CD4-positive, CD25-positive, alpha-beta regulatory T cell (primary cell): Measurements from ENCODE around the gene MVD. TPM values are rescaled to one million over a fixed set of nuclear protein-coding genes. Genes with fewer than 3 reads are reported as not detected.

Source experiments
- ATAC-seq, 2 donors: fragments of 150-1000 bp; cut with Tn5 transposase; one replicate each; pipeline ENCODE4 v1.10.0; 2021; ENCODE audit warnings: low read depth in 2 of 2, moderate number of reproducible peaks in 2 of 2, moderate library complexity in 1 of 2
- DNase-seq, 3 donors: peaks; one replicate each; pipeline versions ENCODE4 v3.0.0 to v3.0.0-alpha.2; 2012 to 2022; ENCODE audit warnings: mixed read lengths in 1 of 3
- H3K27ac ChIP-seq: one replicate; pipeline ENCODE4 v1.7.0; 2013; ENCODE audit warnings: mild to moderate bottlenecking, low read length; ENCODE audit not compliant: insufficient read depth, poor library complexity, severe bottlenecking
- H3K27me3 ChIP-seq: one replicate; pipeline ENCODE4 v1.7.0; 2013; ENCODE audit warnings: low read length; ENCODE audit not compliant: control insufficient read depth, insufficient read depth
- H3K36me3 ChIP-seq: one replicate; pipeline ENCODE4 v1.7.0; 2013; ENCODE audit warnings: mild to moderate bottlenecking, low read length, moderate library complexity; ENCODE audit not compliant: control insufficient read depth, insufficient read depth
- H3K4me1 ChIP-seq: 2 replicates; pipeline ENCODE4 v1.7.0; 2013; ENCODE audit warnings: mild to moderate bottlenecking, low read length; ENCODE audit not compliant: insufficient read depth, control insufficient read depth, poor library complexity, severe bottlenecking
- H3K4me3 ChIP-seq: one replicate; pipeline ENCODE4 v1.7.0; 2013; ENCODE audit warnings: low read depth, mild to moderate bottlenecking, low read length, moderate library complexity
- H3K9me3 ChIP-seq, 2 experiments: 1 replicate in 1 of 2; 2 replicates in 1 of 2; pipeline ENCODE4 v1.7.0; 2013; ENCODE audit warnings: low read length in 2 of 2, mild to moderate bottlenecking in 1 of 2, moderate library complexity in 1 of 2; ENCODE audit not compliant: control insufficient read depth in 2 of 2
- H3K27ac Mint-ChIP-seq, 3 donors: one replicate each; pipeline ENCODE4 v1.8.0; 2020 to 2022; ENCODE audit warnings: mild to moderate bottlenecking in 3 of 3, mixed read lengths in 3 of 3, moderate library complexity in 2 of 3
- H3K27me3 Mint-ChIP-seq: one replicate; pipeline ENCODE4 v1.8.0; 2022; ENCODE audit warnings: mild to moderate bottlenecking, mixed read lengths
- H3K36me3 Mint-ChIP-seq: one replicate; pipeline ENCODE4 v1.8.0; 2020; ENCODE audit warnings: mixed read lengths
- H3K4me1 Mint-ChIP-seq, 4 donors: one replicate each; pipeline ENCODE4 v1.8.0; 2020 to 2022; ENCODE audit warnings: mixed read lengths in 4 of 4, mild to moderate bottlenecking in 1 of 4
- H3K4me3 Mint-ChIP-seq, 4 donors: one replicate each; pipeline ENCODE4 v1.8.0; 2020 to 2022; ENCODE audit warnings: mild to moderate bottlenecking in 4 of 4, mixed read lengths in 4 of 4, moderate library complexity in 3 of 4
- H3K9me3 Mint-ChIP-seq, 7 donors: one replicate each; pipeline ENCODE4 v1.8.0; 2020 to 2022; ENCODE audit warnings: mixed read lengths in 7 of 7, mild to moderate bottlenecking in 3 of 7, moderate library complexity in 2 of 7
- polyA plus RNA-seq, 4 donors: library from polyadenylated mRNA; unstranded; fragments of 300-500 nt; fragmentation: Illumina TruSeq; gene quantifications; one replicate each; pipeline ENCODE4 v1.2.3, GENCODE V29; 2021
- total RNA-seq: library from RNA; stranded (reverse); gene quantifications from one replicate; pipeline ENCODE4 v1.2.3, GENCODE V29; 2022

Gene MVD
- total and polyA plus RNA-seq, 5 donors from 2014 or later, result 19.6 to 59.7 (median 23.0) TPM

- H3K27ac Mint-ChIP-seq, result no peak overlapping the region
- no peaks in the 10 kb centered on the region for H3K36me3 ChIP-seq
- peaks cover 19% of the 10 kb centered on the region for H3K4me1 ChIP-seq
- no peak overlapping the region for H3K27ac ChIP-seq
- DNase-seq (no peak), ATAC-seq (no peak)
- H3K4me1 Mint-ChIP-seq, result peaks cover 7 to 29% (median 13%) of the 10 kb centered on the region in 4 donors
- H3K36me3 Mint-ChIP-seq, result peaks cover 3% of the 10 kb centered on the region
- H3K9me3 Mint-ChIP-seq, result no peaks in the 10 kb centered on the region
- no peaks in the 10 kb centered on the region for H3K27me3 Mint-ChIP-seq
- H3K4me3 Mint-ChIP-seq, result peak overlapping the region in 2 of 4 donors; percentile 62 to 73
- no peak overlapping the region for H3K4me3 ChIP-seq
- H3K9me3 ChIP-seq, result no peaks in the 10 kb centered on the region
- no peaks in the 10 kb centered on the region for H3K27me3 ChIP-seq
Observed at GRCh38 chr16:88665570-88665969, 2.7 kb upstream of the MVD start.

GRCh38 chr16:88665148-88665547, 2.3 kb upstream of the MVD start:
- H3K4me3 ChIP-seq, result no peak overlapping the region
- DNase-seq (no peak), ATAC-seq (no peak)
- Mint-ChIP-seq H3K4me3 (peak overlapping the region; percentile 60 to 82 (median 68)), H3K4me1 (peaks cover 7 to 29% (median 13%) of the 10 kb centered on the region in 4 donors), H3K27ac (peak overlapping the region in 1 of 3 donors; percentile 44), H3K36me3 (peaks cover 3% of the 10 kb centered on the region), H3K9me3 (no peaks in the 10 kb centered on the region), H3K27me3 (no peaks in the 10 kb centered on the region)
- H3K9me3 ChIP-seq, result no peaks in the 10 kb centered on the region
- no peaks in the 10 kb centered on the region for H3K27me3 ChIP-seq
- H3K36me3 ChIP-seq, result no peaks in the 10 kb centered on the region
- H3K27ac ChIP-seq, result no peak overlapping the region
- H3K4me1 ChIP-seq, result peaks cover 19% of the 10 kb centered on the region

DNA sequence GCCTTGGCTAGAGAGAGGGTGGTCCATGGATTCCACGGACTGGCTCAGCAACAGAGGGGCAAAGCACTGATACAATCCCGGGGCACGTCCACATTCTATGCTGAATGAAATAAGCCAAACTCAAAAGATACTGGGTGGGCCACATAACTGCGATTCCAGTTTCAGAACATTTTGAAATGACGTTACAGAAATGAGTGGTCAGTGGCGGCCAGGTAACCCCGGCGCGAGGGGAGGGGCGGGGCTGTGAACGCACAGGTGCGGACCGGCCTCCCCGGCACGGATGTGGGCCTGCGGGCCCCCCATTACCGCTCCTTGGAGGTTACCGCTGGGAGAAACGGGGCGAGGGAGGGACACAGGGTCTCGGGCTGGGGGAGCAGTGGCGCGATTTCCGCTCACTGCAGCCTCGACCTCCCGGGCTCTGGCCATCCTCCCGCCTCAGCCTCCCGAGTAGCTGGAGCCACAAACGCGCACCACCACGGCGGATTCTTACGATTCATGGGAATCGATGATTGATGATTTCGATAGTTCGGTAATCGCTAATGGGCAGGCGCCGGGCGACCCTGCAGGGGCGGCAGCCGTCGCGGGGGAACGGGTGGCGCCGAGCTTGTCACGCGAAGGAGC, 559 bp downstream of the MVD start:
- peak in 2 of 3 donors; percentile 16 to 27 for DNase-seq

DNA sequence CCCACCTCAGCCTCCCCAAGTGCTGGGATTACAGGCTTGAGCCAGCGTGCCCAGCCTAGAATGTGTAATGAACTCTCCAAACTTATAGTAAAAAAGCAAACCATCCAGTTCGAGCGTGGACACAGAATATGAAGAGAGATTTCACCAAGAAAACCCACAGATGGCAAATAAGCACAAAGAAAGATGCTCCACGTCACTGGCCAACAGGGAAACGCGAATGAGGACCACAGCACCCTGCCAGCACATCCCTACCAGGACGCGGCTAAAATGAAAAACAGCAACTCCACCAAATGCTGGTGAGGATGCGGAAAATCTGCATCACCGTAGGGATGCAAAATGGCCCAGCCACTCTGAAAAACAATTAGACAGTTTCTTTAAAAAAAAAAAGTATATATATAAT, 1.4 kb downstream of the MVD start:
- Histone ChIP-seq H3K4me1 (peaks cover 19% of the 10 kb centered on the region), H3K27ac (no peak overlapping the region), H3K36me3 (no peaks in the 10 kb centered on the region), H3K27me3 (no peaks in the 10 kb centered on the region), H3K9me3 (no peaks in the 10 kb centered on the region), H3K4me3 (peak overlapping the region; percentile 26)
- H3K27me3 Mint-ChIP-seq, result no peaks in the 10 kb centered on the region
- peaks cover 7 to 29% (median 13%) of the 10 kb centered on the region in 4 donors for H3K4me1 Mint-ChIP-seq
- no peaks in the 10 kb centered on the region for H3K9me3 Mint-ChIP-seq
- no peak for ATAC-seq
- no peak for DNase-seq
- H3K36me3 Mint-ChIP-seq, result no peaks in the 10 kb centered on the region
- H3K4me3 Mint-ChIP-seq, result peak overlapping the region; percentile 7 to 93 (median 72)
- H3K27ac Mint-ChIP-seq, result peak overlapping the region in 1 of 3 donors; percentile 85

More for the DNA sequence above, 559 bp downstream of the MVD start:
- Mint-ChIP-seq H3K4me1 (peaks cover 7 to 29% (median 13%) of the 10 kb centered on the region in 4 donors), H3K27me3 (no peaks in the 10 kb centered on the region), H3K9me3 (no peaks in the 10 kb centered on the region), H3K36me3 (peaks cover 2% of the 10 kb centered on the region), H3K4me3 (peak overlapping the region; percentile 84 to 95 (median 92)), H3K27ac (peak overlapping the region; percentile 64 to 90 (median 85))
- H3K27me3 ChIP-seq, result no peaks in the 10 kb centered on the region
- ATAC-seq, result no peak
- H3K9me3 ChIP-seq, result no peaks in the 10 kb centered on the region
- peak overlapping the region; percentile 88 for H3K27ac ChIP-seq
- peak overlapping the region; percentile 59 for H3K4me3 ChIP-seq
- H3K4me1 ChIP-seq, result peaks cover 19% of the 10 kb centered on the region
- no peaks in the 10 kb centered on the region for H3K36me3 ChIP-seq

DNA sequence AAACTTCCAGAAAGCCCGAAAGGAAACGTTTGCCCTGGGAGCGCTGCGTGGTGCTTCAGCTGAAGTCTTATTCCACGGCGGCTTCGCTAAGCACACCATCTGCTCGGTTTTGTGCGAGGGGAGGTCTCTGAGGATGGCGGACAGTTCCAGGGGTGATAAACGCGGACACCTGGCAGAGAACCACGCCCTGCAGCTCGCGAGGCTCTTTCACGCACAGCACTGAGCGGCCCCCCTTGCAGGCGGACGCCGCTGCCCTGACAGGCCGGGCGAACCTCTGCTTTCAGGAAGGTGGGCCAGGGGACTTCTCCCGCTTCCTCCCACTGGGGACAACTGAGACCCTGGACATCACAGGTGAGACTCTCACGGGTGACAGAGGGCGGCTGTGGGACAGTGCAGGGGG, 3.7 kb downstream of the MVD start:
- H3K9me3 Mint-ChIP-seq, result no peaks in the 10 kb centered on the region
- Histone ChIP-seq H3K9me3 (no peaks in the 10 kb centered on the region), H3K27ac (no peak overlapping the region), H3K4me1 (peaks cover 18% of the 10 kb centered on the region), H3K4me3 (no peak overlapping the region), H3K36me3 (no peaks in the 10 kb centered on the region), H3K27me3 (no peaks in the 10 kb centered on the region)
- H3K4me3 Mint-ChIP-seq, result no peak overlapping the region
- H3K27ac Mint-ChIP-seq, result no peak overlapping the region
- no peak for ATAC-seq
- DNase-seq, result no peak
- H3K27me3 Mint-ChIP-seq, result no peaks in the 10 kb centered on the region
- peaks cover 7 to 20% (median 13%) of the 10 kb centered on the region in 4 donors for H3K4me1 Mint-ChIP-seq
- peaks cover 5% of the 10 kb centered on the region for H3K36me3 Mint-ChIP-seq

DNA sequence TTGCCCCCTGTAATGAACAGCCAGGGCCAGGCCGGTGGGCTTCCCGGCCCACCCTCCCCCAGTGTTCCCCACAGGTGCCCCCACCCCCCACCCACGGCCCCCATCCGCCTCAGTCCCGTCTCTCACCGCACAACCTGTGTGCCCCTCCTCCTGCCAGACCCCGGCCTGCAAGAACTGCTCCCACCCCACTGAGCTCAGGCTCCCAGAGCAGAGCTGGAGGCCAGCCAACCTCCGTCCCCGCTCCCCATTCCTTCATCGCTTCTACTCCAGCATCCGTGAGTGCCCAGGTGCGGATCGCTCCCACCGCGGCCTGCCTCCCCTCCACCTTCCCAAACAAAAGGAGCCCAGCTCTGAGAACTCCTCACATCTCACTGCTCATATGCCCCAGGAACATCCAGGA, 4.2 kb downstream of the MVD start:
- DNase-seq (no peak), ATAC-seq (no peak)
- Histone ChIP-seq H3K36me3 (no peaks in the 10 kb centered on the region), H3K27me3 (no peaks in the 10 kb centered on the region), H3K4me3 (no peak overlapping the region), H3K4me1 (peaks cover 14% of the 10 kb centered on the region), H3K9me3 (no peaks in the 10 kb centered on the region), H3K27ac (no peak overlapping the region)
- Mint-ChIP-seq H3K27me3 (no peaks in the 10 kb centered on the region), H3K4me1 (peaks cover 7 to 18% (median 13%) of the 10 kb centered on the region in 4 donors), H3K27ac (no peak overlapping the region), H3K36me3 (peaks cover 5% of the 10 kb centered on the region), H3K4me3 (no peak overlapping the region), H3K9me3 (no peaks in the 10 kb centered on the region)

DNA sequence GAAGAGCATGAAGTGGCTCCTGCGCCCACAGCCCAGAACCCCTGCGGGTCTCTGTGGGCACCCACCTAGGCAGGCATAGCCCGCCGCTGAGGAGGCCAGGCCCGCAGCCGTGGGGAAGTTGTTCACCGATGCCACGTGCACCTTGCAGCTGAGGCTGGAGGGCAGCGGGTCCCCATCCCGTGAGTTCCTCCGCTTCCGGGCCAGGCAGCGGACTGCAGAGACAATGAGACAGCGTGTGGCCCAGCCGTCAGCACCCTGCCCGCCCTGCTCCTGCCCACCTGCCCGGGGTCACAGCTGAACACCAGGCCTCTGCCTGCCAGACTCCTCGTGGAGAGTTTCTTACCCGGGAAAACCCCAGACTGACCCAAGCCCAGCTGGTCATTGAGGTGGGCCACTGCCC, 5.5 kb downstream of the MVD start:
- Histone ChIP-seq H3K27me3 (no peaks in the 10 kb centered on the region), H3K36me3 (no peaks in the 10 kb centered on the region), H3K4me3 (no peak overlapping the region), H3K4me1 (peaks cover 6% of the 10 kb centered on the region), H3K9me3 (no peaks in the 10 kb centered on the region), H3K27ac (no peak overlapping the region)
- Mint-ChIP-seq H3K36me3 (peaks cover 5% of the 10 kb centered on the region), H3K27me3 (no peaks in the 10 kb centered on the region), H3K9me3 (no peaks in the 10 kb centered on the region), H3K4me1 (peaks cover 7 to 12% (median 10%) of the 10 kb centered on the region in 4 donors), H3K4me3 (no peak overlapping the region), H3K27ac (no peak overlapping the region)
- DNase-seq, result no peak
- ATAC-seq, result no peak
